Activated B cell treated with CpG ODN at 0.5 μM for 24 hours (primary cell): ENCODE results near the gene WNT1. TPM values are rescaled to one million over a fixed set of nuclear protein-coding genes. Genes with fewer than 3 reads are reported as not detected.

Experiments
- ATAC-seq: fragments of 200-7000 bp; cut with Tn5 transposase; one replicate; pipeline ENCODE4 v1.10.0; 2021; ENCODE audit warnings: low read depth, mild to moderate bottlenecking, moderate library complexity
- CTCF ChIA-PET: fragments of 350-600 bp; sonication (Branson Sonifier 250); formaldehyde crosslinking; loops from one replicate; lab custom pipeline; 2021; ENCODE audit warnings: antibody characterized with exemption; lab: Charles Lee
- POLR2A ChIA-PET: fragments of 350-600 bp; sonication (Branson Sonifier 250); formaldehyde crosslinking; loops from one replicate; lab custom pipeline; 2021; ENCODE audit warnings: antibody characterized with exemption; lab: Charles Lee
- DNase-seq: peaks from one replicate; pipeline ENCODE4 v3.0.0; 2022
- H3K27ac Mint-ChIP-seq: one replicate; pipeline ENCODE4 v1.8.0; 2020; ENCODE audit warnings: mixed read lengths
- H3K27me3 Mint-ChIP-seq: one replicate; pipeline ENCODE4 v1.8.0; 2021; ENCODE audit warnings: mixed read lengths
- H3K36me3 Mint-ChIP-seq: one replicate; pipeline ENCODE4 v1.8.0; 2021; ENCODE audit warnings: low read depth, mixed read lengths
- H3K4me1 Mint-ChIP-seq: one replicate; pipeline ENCODE4 v1.8.0; 2021; ENCODE audit warnings: mixed read lengths
- H3K4me3 Mint-ChIP-seq: one replicate; pipeline ENCODE4 v1.8.0; 2020; ENCODE audit warnings: mild to moderate bottlenecking, mixed read lengths
- H3K9me3 Mint-ChIP-seq: one replicate; pipeline ENCODE4 v1.8.0; 2020; ENCODE audit warnings: mixed read lengths
- CTCF ChIP-seq: fragments of 200-600 bp; IDR thresholded peaks from one replicate; pipeline ENCODE4 v1.8.0; 2022; ENCODE audit warnings: antibody characterized with exemption, mild to moderate bottlenecking
- intact Hi-C: fragments of 100-400 bp; cut with micrococcal nuclease; formaldehyde crosslinking; loops from one replicate; pipeline ENCODE4 v1.15.1; 2024
- total RNA-seq: library from RNA; stranded (reverse); gene quantifications from 2 replicates; pipeline ENCODE4 v1.2.3, GENCODE V29; 2022

The WNT1 gene
- total RNA-seq, 1 donor from 2014 or later = not detected

- H3K27ac Mint-ChIP-seq = no peak overlapping the region
- peaks cover 30% of the 10 kb centered on the region for H3K4me1 Mint-ChIP-seq
- H3K4me3 Mint-ChIP-seq = no peak overlapping the region
- no peak for ATAC-seq
- CTCF ChIA-PET = interaction anchor here (0.9 to 4.5 kb wide), 5 partner anchors 9 to 142 kb away, joined by 3 to 26 read pairs (median 4); partner anchors contain the start of genes DDX23 and FKBP11
- DNase-seq = no peak
- H3K27me3 Mint-ChIP-seq = peaks cover 26% of the 10 kb centered on the region
- no peak for TF ChIP-seq CTCF
- H3K36me3 Mint-ChIP-seq = no peaks in the 10 kb centered on the region
- H3K9me3 Mint-ChIP-seq = no peaks in the 10 kb centered on the region
- intact Hi-C loops = loop anchor here (1.0 to 10.0 kb wide), 4 partner anchors 14 to 350 kb away; partner anchors contain the start of gene DNAJC22
- POLR2A ChIA-PET = no interaction called here
Observed at GRCh38 chr12:48994224-48995085, 16.3 kb downstream of the WNT1 start.

DNA sequence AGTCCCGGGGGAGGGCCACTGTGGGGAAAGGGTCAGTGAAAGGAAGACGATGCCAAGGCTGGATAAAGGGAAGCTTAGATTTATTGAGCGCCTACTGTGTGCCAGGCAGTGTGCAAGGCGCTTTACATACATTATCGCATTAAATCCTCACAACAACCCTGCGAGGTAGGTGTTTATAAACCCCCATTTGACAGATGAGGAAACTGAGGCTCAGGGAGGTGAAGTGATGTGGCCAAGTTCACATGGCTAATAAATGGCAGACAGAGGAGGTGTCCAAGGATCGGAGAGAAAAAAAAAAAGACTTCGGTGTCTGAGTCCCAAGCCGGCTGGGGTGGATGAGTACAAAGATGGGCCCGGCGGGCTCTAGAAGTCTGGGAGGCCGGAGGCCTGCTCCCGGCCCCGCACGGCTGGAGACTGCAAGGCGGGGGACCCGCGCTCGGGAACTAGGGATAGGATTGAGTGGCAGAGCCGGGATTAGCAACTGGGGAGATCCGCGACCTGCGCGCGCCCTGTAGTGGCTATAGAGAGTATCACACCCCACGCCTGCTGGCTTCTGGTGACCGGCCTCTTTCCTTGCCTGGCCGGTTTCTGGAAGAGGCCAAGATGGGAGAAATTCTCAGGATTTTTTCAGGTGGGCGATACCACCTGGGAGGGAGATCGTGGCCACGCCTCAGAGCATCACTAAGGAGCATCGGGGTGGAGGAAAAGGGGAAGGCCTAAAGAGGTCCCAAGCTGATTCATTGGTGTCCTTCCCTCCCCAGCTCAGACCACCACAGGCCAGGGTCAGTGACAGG lies 17.2 kb downstream of the WNT1 start:
- intact Hi-C loops = loop anchor here (1.0 to 10.0 kb wide), 4 partner anchors 15 to 350 kb away; partner anchors contain the start of gene DNAJC22
- DNase-seq (no peak), ATAC-seq (peak; percentile 23)
- Mint-ChIP-seq H3K27me3 (peaks cover 28% of the 10 kb centered on the region), H3K9me3 (no peaks in the 10 kb centered on the region), H3K4me1 (peaks cover 38% of the 10 kb centered on the region), H3K27ac (no peak overlapping the region), H3K36me3 (no peaks in the 10 kb centered on the region), H3K4me3 (peak overlapping the region; percentile 67)
- ChIA-PET POLR2A (interaction anchor here (1.0 to 4.0 kb wide), 2 partner anchors 16 to 25 kb away, joined by 5 to 24 read pairs; partner anchors contain the start of gene WNT1), CTCF (interaction anchor here (0.6 to 4.5 kb wide), 9 partner anchors 8 to 201 kb away, joined by 3 to 26 read pairs (median 4); partner anchors contain the start of genes DDX23 and FKBP11)
- no peak for TF ChIP-seq CTCF

DNA sequence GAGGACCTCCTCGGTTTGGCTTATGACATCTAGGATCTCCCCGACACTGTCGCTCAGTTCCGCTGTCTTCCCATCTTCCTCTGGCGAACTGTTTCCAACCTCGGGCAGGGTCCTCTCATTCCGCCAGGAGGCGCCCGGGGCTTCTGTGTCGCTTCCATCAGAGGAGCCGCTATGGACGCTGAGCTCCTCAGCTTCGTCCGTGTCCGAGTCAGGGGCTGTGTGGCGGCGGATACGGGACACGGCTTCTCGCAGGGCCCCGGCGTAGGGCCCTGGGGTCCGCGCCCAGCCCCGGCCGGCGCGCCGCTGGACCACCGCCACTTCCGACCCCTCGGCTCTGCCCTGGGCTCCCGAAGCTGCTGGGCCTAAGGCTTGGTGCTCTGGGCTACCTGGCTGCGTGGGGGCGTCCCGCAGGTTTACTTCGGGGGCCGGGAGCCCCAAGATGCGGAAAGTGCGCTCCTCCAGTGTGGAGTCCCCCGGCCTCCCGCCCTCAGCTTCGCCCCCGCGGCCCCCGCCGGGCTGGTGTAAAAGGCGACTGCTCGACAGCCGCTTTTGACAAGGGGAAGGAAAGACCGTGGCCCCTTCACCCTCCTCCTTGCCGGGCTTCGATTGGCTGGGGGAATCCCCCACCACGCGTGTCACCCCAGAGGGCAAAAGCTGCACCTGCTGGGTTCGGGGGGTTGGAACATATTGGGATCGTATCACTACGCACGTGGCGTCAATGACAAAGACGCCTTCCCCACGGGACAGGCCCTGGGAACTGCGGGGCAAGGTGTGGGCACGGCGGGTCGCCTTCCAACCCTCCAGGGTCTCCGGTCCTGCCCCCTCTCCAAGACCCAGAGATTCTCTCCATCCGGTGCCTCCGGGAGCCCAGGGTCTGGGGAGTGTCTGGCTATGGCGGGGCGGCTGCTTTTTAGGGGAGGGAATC lies 18.9 kb downstream of the WNT1 start:
- Mint-ChIP-seq H3K27me3 (peaks cover 26% of the 10 kb centered on the region), H3K4me1 (peaks cover 43% of the 10 kb centered on the region)
- intact Hi-C loops = loop anchor here (1.0 to 10.0 kb wide), 5 partner anchors 21 to 348 kb away; partner anchors contain the start of genes DNAJC22 and PRKAG1

More for the DNA sequence above, 18.9 kb downstream of the WNT1 start:
- ChIA-PET CTCF (interaction anchor here (0.6 to 4.5 kb wide), 24 partner anchors 9 to 292 kb away, joined by 3 to 26 read pairs (median 5); partner anchors contain the start of genes ARF3, DHH, FKBP11 and PRKAG1), POLR2A (interaction anchor here (0.6 to 4.0 kb wide), 7 partner anchors 18 to 238 kb away, joined by 3 to 24 read pairs (median 9); partner anchors contain the start of genes ARF3, PRKAG1, TUBA1B and WNT1)
- Mint-ChIP-seq H3K9me3 (no peaks in the 10 kb centered on the region), H3K27ac (no peak overlapping the region), H3K4me3 (peak overlapping the region; percentile 77), H3K36me3 (peaks cover 10% of the 10 kb centered on the region)
- DNase-seq = peak; percentile 59
- no peak for TF ChIP-seq CTCF
- peak; percentile 53 for ATAC-seq
